Astrocyte of the cerebellum (primary cell): Measurements from ENCODE around the gene ZNF12.

ENCODE experiments used
- DNase-seq: peaks from one replicate; pipeline ENCODE4 v3.0.0-alpha.2; 2011; ENCODE audit warnings: low read depth
- H3K4me3 ChIP-seq: 2 replicates; pipeline ENCODE4 v1.5.1; 2011; ENCODE audit warnings: mild to moderate bottlenecking, low read depth, low read length, moderate library complexity
- CTCF ChIP-seq: IDR thresholded peaks from 2 replicates; pipeline ENCODE4 v1.5.1; 2012; ENCODE audit warnings: low read length, low read depth, moderate library complexity, mild to moderate bottlenecking; ENCODE audit errors: missing control alignments
- in situ Hi-C: cut with HindIII; loops from 2 replicates; pipeline ENCODE4 v1.10.0; 2017; ENCODE audit warnings: low sequenced_read_pairs

ZNF12 gene

DNA sequence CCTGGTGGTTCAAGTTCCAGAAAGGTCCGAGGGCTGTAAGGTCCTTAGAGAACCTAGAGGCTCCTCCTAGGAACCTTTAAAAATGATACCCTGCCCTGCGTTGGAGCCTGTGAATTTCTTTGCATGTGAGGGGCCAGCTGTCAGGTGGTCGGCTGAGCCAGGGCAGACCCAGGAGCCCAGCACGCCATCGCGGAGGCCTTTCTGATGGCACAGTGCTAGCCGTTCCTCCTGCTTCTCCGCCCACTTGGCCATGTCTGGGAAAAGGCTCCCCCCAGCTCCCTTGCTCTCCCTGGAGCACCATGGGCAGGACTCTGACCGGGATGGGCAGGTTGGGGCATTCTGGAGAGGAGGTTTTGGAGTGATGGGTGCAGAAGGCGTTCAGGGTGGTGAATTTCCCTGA, 62.0 kb downstream of the ZNF12 start:
- H3K4me3 ChIP-seq: no peak overlapping the region
- TF ChIP-seq CTCF: no peak
- in situ Hi-C loops: no loop called here
- DNase-seq: no peak

DNA sequence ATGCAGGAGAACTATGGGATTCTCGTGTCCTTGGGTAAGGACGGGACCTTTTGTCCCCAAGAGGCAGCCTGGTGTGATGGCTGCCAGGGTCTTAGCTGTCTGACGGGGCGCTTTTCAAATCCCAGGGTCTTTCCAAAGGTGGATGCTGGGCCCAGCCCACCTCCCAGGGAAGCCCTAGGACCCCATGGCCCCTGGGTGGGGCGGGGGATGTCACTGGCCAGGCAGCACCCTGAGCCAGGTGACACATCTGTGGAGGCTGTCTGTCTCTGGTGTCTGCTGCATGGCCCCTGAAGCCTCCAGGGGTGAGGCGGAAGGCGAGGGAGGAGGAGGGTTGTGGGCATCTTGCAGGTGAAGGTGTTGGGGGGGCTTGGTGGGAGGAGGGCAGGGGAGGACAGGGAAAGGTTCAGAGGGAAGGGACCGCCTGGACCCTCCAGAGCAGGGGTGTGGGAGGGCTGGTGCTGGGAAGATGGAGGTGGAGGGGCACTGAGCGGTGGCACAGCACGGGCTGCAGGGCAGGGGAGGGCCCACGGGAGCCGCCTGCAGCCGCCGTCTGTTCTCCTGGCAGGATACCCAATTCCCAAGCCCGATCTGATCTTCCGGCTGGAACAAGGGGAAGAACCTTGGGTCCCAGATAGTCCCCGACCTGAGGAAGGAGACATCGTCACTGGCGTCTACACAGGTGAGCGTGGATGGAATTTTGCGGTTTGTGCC, 62.7 kb downstream of the ZNF12 start:
- in situ Hi-C loops: no loop called here
- DNase-seq: no peak
- no peak overlapping the region for H3K4me3 ChIP-seq
- no peak for TF ChIP-seq CTCF

DNA sequence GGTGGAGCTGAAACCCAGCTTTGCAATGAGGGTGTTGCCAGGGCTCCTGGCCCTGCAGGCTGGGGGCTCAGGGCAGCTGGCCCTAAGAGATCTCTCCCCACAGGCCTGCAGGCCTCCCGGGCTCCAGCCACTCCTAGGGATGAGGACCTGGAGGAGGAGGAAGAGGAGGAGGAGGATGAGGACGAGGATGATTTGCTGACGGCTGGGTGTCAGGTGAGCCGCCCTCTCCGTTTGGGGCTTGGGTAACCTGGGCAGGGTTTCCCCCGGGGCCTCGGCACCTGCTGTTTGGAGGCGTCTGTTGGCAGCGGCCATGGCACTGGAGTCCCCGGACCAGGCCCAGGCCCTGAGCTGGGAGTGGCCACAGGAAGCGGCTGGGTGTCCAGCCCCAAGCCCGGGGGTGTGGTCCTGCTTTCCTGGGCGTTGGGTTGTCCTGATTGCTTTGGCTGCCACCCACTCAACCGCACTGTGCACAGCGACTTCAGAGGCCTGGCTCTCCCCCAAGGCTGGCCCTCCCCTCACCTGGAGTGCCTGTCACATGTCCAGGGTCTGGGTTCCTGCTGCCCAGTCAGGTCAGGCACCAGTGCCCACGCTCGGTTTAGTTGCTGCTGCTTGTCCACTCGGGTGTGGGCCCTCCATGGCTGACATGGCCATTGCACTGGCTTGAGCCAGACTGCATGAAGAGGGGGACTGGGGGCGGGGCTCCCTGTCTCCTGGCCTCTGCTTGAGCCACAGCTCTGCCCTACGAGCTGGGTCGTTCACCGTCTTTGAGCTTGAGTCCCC, 63.7 kb downstream of the ZNF12 start:
- no peak for DNase-seq
- in situ Hi-C loops: no loop called here
- TF ChIP-seq CTCF: no peak
- H3K4me3 ChIP-seq: no peak overlapping the region

DNA sequence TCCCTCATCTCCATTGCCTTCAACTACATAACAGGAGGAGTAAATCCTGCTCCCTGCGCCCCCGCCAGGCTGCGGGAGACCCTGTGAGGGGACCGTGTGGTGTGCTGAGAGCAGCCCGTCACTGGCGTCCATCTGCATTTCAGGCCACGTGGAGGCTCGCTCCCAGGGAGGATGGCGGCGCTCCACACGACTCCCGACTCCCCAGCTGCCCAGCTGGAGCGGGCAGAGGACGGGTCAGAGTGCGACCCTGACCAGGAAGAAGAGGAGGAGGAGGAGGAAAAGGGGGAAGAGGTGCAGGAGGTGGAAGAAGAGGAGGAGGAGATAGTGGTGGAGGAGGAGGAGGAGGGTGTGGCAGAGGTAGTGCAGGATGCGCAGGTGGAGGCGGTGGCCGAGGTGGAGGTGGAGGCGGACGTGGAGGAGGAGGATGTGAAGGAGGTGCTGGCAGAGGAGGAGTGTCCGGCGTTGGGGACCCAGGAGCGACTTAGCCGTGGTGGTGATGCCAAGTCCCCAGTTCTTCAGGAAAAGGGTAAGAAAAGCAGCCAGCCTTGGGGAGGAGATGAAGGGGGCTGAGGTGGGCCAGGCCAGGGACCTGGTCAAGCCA, 64.4 kb downstream of the ZNF12 start:
- in situ Hi-C loops: no loop called here
- no peak for DNase-seq
- no peak for TF ChIP-seq CTCF
- H3K4me3 ChIP-seq: no peak overlapping the region

DNA sequence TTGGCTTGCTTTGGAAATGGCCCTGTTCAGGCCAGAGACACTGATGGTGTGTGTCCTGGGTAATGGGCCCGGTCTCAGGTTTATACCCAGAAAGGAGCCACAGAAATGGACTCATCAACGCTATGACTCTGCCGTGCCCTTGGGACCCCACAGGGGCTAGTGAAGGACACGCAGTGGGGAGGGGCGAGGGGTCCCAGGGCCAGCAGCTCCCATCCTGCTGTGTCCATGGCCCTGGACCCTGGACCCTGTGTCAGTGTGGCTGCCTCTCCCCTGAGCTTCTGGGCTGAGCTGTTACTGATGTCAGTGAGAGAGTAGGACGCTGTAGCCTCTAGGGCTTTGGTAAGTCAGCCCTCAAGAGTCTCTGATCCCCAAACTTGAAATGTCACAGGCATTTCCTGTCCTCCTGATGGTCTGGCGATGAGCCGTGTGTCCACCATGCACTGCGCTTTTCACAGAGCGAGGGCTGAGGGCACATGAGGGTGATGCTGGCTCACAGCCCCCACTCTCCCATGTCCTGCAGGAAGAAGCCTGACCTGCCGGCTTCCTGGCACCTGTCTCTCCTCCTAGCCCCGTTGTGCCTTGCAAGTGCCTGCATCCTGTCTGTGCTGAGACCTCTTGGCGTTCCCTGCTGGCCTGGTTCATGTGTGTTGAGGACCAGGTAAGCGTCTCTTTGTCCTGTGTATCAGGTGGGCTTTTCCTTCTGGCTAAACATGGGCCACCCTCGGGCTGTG, 65.3 kb downstream of the ZNF12 start:
- H3K4me3 ChIP-seq: no peak overlapping the region
- in situ Hi-C loops: no loop called here
- no peak for TF ChIP-seq CTCF
- DNase-seq: no peak

GRCh38 chr7:6640246-6640721, 66.5 kb downstream of the ZNF12 start:
- DNase-seq: no peak
- TF ChIP-seq CTCF: no peak
- H3K4me3 ChIP-seq: no peak overlapping the region
- in situ Hi-C loops: no loop called here
